GM18511 (cell line): ENCODE results near the gene PRKCSH.
"Not testable (repeated sequence)": the region's sequence is repeated elsewhere in the genome, so short reads cannot be mapped to it uniquely, and the experiment has no call there.

Source experiments
- ATAC-seq: cut with Tn5 transposase; IDR thresholded peaks from one replicate; pipeline ENCODE4 v1.9.1; 2021; ENCODE audit warnings: mild to moderate bottlenecking, moderate library complexity; ENCODE audit not compliant: unreplicated experiment

The PRKCSH gene

DNA sequence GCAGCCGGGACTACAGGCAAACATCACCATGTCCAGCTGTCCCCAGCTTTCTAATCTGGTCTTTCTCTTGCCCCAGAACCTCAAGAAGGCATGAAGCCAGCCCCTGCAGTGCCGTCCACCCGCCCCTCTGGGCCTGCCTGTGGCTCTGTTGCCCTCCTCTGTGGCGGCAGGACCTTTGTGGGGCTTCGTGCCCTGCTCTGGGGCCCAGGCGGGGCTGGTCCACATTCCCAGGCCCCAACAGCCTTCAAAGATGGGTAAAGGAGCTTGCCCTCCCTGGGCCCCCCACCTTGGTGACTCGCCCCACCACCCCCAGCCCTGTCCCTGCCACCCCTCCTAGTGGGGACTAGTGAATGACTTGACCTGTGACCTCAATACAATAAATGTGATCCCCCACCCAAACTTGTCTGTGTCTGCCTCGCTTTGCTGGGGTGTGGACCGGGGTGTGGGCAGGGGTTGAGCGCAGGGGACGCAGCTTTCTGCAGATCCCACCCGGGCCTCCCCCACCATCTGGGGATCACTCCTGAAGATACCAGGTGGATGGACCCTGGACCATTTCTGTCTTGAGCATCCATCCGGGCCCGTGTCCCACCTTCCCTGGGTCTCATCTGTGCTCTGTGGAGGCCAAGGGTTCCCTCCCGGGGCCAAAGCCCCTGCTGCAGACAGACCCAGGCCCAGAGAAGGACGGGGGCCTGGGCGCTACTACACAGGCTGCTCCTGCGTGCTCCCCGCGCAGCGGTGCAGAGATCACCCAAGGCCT, 15.3 kb downstream of the PRKCSH start:
- ATAC-seq, result no peak

- ATAC-seq, result no peak
Observed at GRCh38 chr19:11451327-11451870, 16.0 kb downstream of the PRKCSH start.

- no peak for ATAC-seq
Observed at GRCh38 chr19:11451871-11452619, 16.6 kb downstream of the PRKCSH start.

- no peak for ATAC-seq
Observed at GRCh38 chr19:11452620-11453310, 17.3 kb downstream of the PRKCSH start.

GRCh38 chr19:11453468-11454341, 18.3 kb downstream of the PRKCSH start:
- no peak for ATAC-seq

GRCh38 chr19:11455233-11455554, 19.8 kb downstream of the PRKCSH start:
- not testable (repeated sequence) for ATAC-seq

DNA sequence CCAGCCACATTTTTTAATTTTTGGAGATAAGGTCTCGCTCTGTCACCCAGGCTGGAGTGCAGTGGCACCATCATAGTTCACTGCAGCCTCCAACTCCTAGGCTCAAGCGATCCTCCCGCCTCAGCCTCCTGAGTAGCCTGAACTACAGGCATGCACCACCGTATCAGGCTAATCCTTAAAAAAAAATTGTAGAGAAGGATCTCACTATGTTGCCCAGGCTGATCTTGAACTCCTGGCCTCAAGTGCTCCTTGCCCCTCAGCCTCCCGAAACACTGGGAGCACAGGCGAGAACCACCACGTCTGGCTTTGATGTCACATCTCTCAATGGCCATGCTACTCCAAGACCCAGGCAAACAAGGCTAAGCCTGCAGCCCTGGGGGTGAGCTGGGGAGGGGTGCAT, 21.2 kb downstream of the PRKCSH start:
- ATAC-seq, result no peak

- ATAC-seq, result no peak
Observed at GRCh38 chr19:11457115-11457514, 21.7 kb downstream of the PRKCSH start.

DNA sequence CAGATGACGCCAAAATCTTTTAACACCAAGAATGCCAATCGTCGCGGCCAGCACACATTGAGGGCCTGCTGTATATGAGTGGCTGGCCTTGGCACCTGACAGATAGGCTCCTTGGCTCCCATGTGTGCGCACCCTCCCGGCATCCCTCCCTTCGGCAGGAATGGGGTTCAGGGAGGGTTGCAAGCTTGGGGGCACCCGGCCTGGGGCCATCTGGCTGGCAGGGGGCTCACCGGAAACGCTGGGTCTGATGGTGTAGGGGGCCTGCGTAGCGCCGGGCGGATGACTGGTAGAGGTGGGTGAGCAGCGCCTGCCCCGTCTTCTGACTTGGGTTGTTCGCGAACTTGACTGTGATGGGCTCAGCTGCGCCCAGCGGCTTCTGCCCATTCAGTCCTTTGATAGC, 22.4 kb downstream of the PRKCSH start:
- ATAC-seq, result no peak

GRCh38 chr19:11458236-11458900, 22.9 kb downstream of the PRKCSH start:
- ATAC-seq, result no peak

DNA sequence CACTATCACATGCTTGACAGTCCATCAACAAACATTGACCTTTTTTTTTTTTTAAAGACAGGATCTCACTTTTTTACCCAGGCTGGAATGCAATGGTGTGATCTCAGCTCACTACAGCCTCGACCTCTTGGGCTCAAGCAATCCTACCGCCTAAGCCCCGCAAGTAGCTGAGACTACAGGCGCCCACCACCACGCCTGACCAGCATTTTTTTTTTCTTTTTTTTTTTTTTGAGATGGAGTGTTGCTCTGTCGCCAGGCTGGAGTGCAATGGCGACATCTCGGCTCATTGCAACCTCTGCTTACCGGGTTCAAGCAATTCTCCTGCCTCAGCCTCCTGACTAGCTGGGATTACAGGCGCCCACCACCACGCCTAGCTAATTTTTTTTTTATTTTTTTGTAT, 23.5 kb downstream of the PRKCSH start:
- ATAC-seq, result not testable (repeated sequence)

- ATAC-seq, result no peak
Observed at GRCh38 chr19:11460207-11460606, 24.8 kb downstream of the PRKCSH start.

- no peak for ATAC-seq
Observed at GRCh38 chr19:11461453-11461852, 26.0 kb downstream of the PRKCSH start.

- ATAC-seq, result no peak
Observed at GRCh38 chr19:11463391-11463790, 28.0 kb downstream of the PRKCSH start.

DNA sequence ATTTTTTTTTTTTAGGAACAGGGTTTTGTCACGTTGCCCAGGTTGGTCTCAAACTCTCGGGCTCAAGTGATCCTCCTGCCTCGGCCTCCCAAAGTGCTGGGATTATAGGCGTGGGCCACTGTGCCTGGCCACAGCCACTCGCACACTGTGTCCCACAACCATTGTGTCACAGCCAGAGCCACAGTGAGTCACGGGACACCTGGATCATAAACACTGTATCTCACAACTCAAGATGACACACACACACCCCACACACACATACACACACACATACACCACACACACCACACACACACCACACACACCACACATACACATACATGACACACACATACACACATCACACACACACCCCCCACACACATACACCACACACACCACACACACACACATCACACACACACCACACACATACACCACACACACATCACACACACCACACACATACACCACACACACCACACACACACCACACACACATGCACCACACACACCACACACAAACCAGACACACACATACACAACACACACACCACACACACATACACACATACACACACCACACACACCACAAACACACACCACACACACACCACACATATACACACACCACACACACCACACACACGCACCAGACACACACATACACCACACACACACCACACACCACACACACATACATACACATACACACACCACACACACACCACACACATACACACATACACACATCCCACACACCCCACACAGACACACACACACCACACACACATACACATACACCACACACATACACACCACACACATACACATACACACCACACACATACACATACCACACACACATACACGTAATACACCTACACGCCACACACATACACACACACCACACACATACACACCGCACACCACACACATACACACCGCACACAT, 29.2 kb downstream of the PRKCSH start:
- no peak for ATAC-seq

- ATAC-seq, result no peak
Observed at GRCh38 chr19:11465600-11465999, 30.2 kb downstream of the PRKCSH start.

DNA sequence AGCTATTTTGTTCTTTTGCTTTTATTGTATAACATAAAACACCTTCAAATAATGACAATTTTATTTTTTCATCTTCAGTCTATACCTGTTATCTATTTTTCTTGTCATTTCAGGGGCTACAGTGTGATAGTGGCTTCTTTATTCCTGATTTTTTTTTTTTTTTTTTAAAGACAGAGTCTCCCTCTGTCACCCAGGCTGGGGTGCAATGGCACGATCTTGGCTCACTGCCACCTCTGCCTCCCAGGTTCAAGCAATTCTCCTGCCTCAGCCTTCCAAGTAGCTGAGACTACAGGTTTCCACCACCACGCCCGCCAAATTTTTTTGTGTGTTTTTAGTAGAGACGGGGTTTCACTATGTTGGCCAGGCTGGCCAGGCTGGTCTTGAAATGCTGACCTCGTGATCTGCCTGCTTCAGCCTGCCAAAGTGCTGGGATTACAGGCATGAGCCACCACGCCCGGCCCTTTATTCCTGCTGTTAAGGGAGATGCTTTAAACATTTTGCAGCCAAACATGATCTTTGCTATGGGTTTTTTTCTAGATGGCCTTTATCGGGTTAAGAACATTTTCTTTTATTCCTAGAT, 32.9 kb downstream of the PRKCSH start:
- not testable (repeated sequence) for ATAC-seq

DNA sequence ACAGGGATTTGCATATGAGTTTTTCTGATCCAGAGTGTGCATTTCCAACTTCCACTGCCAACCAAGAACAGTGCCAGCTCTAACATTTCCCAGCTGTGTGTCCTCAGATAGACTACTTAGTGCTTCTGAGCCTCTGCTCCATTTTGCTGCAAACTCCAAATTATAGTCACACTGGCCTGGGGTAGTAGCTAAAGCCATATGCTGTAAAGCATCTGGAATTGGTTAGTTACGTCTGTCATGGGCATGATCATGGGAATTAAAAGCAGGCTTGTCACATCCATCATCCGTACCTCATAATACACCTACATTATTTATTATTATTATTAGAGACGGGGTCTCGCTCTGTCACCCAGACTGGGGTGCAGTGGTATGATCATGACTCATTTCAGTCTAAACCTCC, 38.3 kb downstream of the PRKCSH start:
- ATAC-seq, result no peak

DNA sequence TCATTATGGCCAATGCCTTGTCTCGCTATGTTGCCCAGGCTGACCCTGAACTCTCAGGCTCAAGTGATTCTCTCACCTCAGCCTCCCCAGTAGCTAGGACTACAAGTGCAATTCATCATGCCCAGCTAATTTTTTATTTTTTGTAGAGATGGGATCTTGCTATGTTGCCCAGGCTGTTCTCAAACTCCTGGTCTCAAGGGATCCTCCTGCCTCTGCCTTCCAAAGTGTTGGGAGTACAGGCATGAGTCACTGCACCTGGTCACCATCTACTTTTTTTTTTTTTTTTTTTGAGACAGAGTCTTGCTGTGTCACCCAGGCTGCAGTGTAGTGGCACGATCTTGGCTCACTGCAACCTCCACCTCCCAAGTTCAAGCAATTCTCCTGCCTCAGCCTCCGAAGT, 39.9 kb downstream of the PRKCSH start:
- not testable (repeated sequence) for ATAC-seq
